Ectodermal cell (in vitro differentiated cells): ENCODE measurements around the gene TRAPPC10.

Experiments
- H3K27ac ChIP-seq: 2 replicates; pipeline ENCODE4 v1.7.0; 2013; ENCODE audit warnings: mild to moderate bottlenecking, low read depth, low read length; ENCODE audit not compliant: insufficient read depth, poor library complexity, severe bottlenecking
- H3K27me3 ChIP-seq: 2 replicates; pipeline ENCODE4 v1.7.0; 2013; ENCODE audit warnings: mild to moderate bottlenecking, low read length; ENCODE audit not compliant: insufficient read depth, control insufficient read depth, poor library complexity, severe bottlenecking
- H3K36me3 ChIP-seq: one replicate; pipeline ENCODE4 v1.7.0; 2013; ENCODE audit warnings: low read length; ENCODE audit not compliant: control insufficient read depth, insufficient read depth
- H3K4me1 ChIP-seq: one replicate; pipeline ENCODE4 v1.7.0; 2013; ENCODE audit warnings: low read length; ENCODE audit not compliant: control insufficient read depth, insufficient read depth
- H3K4me3 ChIP-seq: 2 replicates; pipeline ENCODE4 v1.7.0; 2013; ENCODE audit warnings: low read depth, low read length, control low read depth; ENCODE audit not compliant: insufficient read depth
- H3K9me3 ChIP-seq: 2 replicates; pipeline ENCODE4 v1.7.0; 2013; ENCODE audit warnings: mild to moderate bottlenecking, low read length, moderate library complexity; ENCODE audit not compliant: control insufficient read depth
- WGBS, 2 experiments: methylation state at CpG; one replicate each; pipeline ENCODE4 v1.1.7; 2013; ENCODE audit warnings: missing lambda C conversion rate in 2 of 2; 5-methylcytosine and 5-hydroxymethylcytosine counted together

Gene TRAPPC10

DNA sequence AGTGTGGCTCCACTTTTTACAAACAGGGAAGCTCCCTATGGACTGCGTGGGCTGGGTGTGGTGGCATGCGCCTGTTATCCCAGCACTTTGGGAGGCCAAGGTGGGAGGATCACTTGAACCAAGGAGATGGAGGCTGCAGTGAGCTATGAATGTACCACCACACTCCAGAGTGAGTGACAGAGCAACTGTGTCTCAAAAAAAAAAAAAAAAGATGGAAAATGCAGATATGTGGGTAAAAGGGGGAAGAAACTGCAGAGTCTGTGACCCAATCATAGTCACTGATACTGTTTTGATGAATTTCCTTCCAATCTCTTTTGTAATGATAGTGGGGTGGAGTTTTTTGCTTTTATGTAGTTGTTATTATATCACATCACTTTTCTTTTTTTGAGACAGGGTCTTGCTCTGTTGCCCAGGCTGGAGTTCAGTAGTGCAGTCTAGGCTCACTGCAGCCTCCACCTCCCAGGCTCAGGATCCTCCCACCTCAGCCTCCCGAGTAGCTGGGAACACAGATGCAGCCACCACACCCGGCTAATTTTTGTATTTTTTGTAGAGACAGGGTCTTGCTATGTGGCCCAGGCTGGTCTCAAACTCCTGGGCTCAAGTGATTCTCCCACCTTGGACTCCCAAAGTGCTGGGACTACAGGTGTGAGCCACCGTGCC is 8.7 kb upstream of the TRAPPC10 start:
- Histone ChIP-seq H3K36me3 (no peaks in the 10 kb centered on the region), H3K4me3 (no peak overlapping the region), H3K4me1 (no peaks in the 10 kb centered on the region), H3K27me3 (no peaks in the 10 kb centered on the region), H3K27ac (no peak overlapping the region), H3K9me3 (no peaks in the 10 kb centered on the region)
- 90 to 93% methylated on average over 5 of the region's 5 CpGs for WGBS, 2 experiments

DNA sequence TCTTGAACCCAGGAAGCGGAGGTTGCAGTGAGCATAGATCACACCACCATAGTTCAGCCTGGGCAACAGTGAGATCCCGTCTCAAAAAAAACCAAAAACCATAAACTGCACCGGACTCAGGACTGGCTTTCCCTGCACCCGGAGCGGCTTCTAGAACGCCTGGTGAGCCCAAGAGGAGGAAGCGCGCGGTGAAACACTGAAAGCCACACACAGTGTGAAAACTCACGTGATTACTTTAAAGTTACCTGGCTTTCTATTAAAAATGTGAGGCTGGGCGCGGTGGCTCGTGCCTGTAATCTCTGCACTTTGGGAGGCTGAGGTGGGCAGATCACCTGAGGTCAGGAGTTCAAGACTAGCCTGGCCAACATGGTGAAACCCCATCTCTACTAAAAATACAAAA is 7.0 kb upstream of the TRAPPC10 start:
- no peak overlapping the region for H3K27ac ChIP-seq
- H3K9me3 ChIP-seq = no peaks in the 10 kb centered on the region
- 92 to 96% methylated on average over 13 of the region's 13 CpGs for WGBS, 2 experiments
- H3K4me3 ChIP-seq = no peak overlapping the region
- no peaks in the 10 kb centered on the region for H3K36me3 ChIP-seq
- H3K4me1 ChIP-seq = no peaks in the 10 kb centered on the region
- H3K27me3 ChIP-seq = no peaks in the 10 kb centered on the region

DNA sequence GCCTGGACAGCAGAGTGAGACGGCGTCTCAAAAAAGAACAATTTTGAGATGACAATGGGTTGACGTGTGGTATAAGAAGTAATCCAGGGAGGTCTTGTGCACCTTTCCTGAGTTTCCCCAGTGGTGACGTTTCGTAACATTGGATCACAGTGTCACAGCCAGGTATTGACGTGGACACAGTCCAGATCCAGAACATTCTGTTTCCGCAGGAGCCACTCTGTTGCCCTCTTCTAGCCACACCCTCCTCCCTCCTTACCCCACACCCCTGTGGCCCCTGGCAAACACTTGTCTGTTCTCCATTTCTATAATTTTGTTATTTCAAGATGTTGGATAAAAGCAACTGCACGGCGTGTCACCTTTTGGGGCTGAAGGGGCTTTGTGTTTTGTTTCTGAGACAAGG is 6.5 kb upstream of the TRAPPC10 start:
- H3K4me1 ChIP-seq = no peaks in the 10 kb centered on the region
- no peak overlapping the region for H3K4me3 ChIP-seq
- no peaks in the 10 kb centered on the region for H3K36me3 ChIP-seq
- H3K27me3 ChIP-seq = no peaks in the 10 kb centered on the region
- no peak overlapping the region for H3K27ac ChIP-seq
- 93 to 94% methylated on average over 9 of the region's 9 CpGs for WGBS, 2 experiments
- H3K9me3 ChIP-seq = no peaks in the 10 kb centered on the region

DNA sequence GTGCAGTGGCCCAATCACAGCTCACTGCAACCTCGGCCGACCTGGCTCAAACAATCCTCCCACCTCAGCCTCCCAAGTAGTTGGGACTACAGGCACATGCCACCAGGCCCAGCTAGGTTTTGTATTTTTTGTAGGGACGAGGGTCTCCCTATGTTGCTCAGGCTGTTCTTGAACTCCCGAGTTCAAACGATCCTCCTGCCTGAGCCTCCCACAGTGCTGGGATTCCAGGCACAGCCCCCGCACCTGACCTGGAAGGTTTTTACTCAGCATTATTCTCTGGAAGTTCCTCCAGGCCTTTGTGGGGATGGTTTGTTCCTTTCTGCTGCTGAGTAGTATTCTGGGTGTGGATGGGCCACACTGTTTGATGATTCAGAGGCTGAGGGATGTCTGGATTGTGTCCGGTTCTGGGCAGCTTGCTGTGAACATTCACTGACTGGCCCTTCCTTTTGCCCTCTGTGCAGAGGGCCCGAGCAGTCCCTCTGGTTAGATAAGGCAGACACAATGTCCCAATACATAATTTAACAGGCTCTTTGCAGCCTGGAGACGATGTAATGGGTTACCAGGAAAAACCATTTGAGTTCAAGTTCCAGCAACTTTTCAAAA is 6.0 kb upstream of the TRAPPC10 start:
- H3K4me3 ChIP-seq = no peak overlapping the region
- no peak overlapping the region for H3K27ac ChIP-seq

DNA sequence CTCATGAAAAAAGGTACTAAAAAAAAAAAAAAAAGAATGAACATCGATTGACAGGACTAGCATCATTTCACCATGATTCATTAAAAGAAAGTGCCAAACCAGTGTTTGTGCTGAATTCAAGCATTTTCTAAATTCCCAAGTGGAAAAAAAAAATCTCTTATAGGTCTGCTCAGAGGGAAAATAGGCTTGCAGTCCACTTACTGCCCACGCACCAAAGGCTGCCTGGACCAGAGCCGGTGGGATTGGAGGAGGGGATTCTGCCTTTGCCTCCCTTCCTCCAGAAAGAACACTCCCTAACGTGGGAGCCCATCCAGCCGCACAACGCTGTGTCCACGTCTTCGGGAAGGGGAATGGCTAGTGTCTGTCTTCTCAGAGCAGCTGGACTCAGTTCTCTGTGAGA is 5.5 kb upstream of the TRAPPC10 start:
- 89 to 90% methylated on average over 8 of the region's 8 CpGs for WGBS, 2 experiments
- Histone ChIP-seq H3K4me1 (peaks cover 8% of the 10 kb centered on the region), H3K9me3 (no peaks in the 10 kb centered on the region), H3K4me3 (no peak overlapping the region), H3K36me3 (no peaks in the 10 kb centered on the region), H3K27ac (no peak overlapping the region), H3K27me3 (no peaks in the 10 kb centered on the region)

More for the DNA sequence above, 6.0 kb upstream of the TRAPPC10 start:
- WGBS, 2 experiments = 86 to 89% methylated on average over 9 of the region's 9 CpGs
- H3K36me3 ChIP-seq = no peaks in the 10 kb centered on the region
- no peaks in the 10 kb centered on the region for H3K27me3 ChIP-seq
- H3K4me1 ChIP-seq = peaks cover 5% of the 10 kb centered on the region
- H3K9me3 ChIP-seq = no peaks in the 10 kb centered on the region

DNA sequence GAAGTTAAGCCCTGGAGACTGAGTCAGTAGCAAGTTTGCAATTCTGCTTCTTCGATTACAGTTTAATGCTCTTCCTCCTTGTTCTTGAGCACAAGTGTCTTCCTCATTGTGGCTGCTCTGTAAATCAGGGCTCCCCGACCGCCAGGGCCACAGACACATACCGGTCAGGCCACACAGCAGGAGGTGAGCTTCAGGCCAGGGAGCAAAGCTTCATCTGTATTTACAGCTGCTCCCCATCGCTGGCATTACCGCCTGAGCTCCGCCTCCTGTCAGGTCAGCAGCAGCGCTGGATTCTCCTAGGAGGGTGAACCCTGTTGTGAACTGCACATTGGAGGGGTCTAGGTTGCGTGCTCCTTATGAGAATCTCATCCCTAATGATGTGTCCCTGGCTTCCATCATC is 1.7 kb upstream of the TRAPPC10 start:
- Histone ChIP-seq H3K4me3 (no peak overlapping the region), H3K27ac (no peak overlapping the region), H3K4me1 (peaks cover 16% of the 10 kb centered on the region), H3K36me3 (no peaks in the 10 kb centered on the region), H3K27me3 (no peaks in the 10 kb centered on the region), H3K9me3 (no peaks in the 10 kb centered on the region)
- WGBS, 2 experiments = 42% methylated on average over 9 of the region's 9 CpGs

DNA sequence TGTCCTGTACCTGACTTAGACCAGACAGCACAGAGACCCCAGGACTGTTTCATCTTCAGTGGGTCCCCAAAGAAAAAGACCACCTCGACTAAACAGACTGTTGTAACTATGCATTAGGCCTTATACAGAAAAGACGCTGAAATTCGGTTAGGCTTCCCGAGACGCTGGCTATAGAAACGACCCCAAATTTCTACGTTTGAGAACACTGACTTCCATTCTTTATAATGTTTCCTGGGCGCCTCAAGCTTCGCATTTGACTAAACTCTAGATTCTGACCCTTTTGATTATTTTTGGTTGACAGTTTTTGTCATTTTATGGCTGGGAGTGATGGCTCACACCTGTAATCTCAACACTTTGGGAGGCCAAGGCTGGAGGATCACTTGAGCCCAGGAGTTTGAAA is 986 bp upstream of the TRAPPC10 start:
- no peak overlapping the region for H3K27ac ChIP-seq
- H3K36me3 ChIP-seq = no peaks in the 10 kb centered on the region
- H3K27me3 ChIP-seq = no peaks in the 10 kb centered on the region
- no peaks in the 10 kb centered on the region for H3K9me3 ChIP-seq
- WGBS, 2 experiments = 87 to 92% methylated on average over 9 of the region's 9 CpGs
- H3K4me3 ChIP-seq = peak overlapping the region; percentile 75
- H3K4me1 ChIP-seq = peaks cover 16% of the 10 kb centered on the region

DNA sequence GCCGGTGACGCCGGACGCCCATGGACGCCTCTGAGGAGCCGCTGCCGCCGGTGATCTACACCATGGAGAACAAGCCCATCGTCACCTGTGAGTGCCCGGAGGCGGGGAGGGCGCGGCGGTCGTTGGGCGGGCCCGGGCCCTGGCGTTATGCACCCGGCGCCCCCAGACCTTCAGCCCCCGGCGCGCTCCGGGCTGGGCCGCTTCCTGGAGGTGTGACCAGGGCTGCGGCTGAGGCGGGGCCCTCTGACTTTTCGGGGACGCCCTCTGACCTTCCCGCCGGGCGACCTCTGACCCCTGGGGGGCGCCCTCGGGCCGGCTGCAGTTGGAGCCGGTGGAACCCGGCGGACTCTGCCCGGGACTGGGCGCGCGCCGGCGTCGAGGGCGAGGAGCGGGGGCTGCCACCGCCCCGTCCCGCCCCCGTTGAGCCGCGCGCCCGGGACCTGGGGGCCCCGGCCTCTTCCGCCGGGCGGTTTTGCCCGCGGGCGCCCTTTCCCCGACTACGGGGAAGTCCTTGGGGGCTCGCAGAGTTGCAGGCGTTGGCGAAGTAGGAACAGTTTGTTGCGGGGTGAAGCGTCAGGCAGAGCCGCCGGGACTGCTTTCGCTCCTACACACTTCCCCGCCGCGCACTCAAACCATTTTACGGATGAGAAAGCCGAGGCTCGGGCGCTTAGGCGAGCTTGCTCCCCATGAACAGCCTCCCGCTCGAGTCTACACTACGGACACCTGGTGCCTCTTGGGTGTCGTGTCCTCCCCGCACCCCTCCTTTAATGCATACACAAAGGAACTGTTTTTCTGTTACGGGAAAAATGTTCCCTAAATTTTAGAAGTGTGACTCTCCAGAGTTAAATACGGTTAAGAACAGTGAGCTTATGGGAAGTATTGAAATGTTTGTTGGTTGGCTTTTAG is 618 bp downstream of the TRAPPC10 start:
- WGBS, 2 experiments = 1% methylated on average over 87 of the region's 87 CpGs
- peak overlapping the region; percentile 75 for H3K4me3 ChIP-seq
- H3K4me1 ChIP-seq = peaks cover 16% of the 10 kb centered on the region
- H3K9me3 ChIP-seq = no peaks in the 10 kb centered on the region
- H3K27ac ChIP-seq = peak overlapping the region; percentile 91
- no peaks in the 10 kb centered on the region for H3K27me3 ChIP-seq
- no peaks in the 10 kb centered on the region for H3K36me3 ChIP-seq

DNA sequence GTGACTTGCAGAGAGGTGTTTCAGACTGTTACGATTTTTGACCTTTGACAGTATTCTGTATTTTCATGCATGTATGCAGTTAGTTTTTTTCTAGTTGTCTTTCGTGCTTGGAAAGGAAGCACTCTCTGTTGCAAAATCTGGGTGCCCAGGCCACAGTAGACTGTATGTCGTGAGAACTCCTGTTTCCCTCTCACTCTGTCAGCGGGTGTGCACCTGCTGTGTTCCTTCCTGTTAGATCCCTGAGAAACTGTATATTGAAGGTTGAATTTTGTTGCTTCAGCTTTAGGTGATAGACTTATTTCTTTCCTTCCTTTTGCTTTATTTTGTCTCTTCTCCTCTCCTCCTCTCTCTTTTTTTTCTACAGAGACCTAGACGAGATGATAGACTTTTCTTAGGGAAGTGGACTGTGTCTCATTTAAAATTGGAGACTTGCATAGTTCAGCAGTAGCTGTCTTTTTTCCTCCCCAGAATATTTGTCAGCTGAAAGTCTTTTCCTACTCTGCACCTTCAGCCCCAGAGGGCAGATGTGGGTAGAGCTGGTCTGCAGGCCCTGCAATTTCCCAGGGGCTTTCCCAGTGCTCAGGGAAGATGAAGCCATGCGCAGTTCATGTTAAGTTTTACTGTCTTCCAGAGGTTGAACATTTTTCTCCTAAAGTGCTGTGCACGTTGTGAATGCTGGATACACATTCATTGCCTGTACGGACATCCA is 1.4 kb downstream of the TRAPPC10 start:
- Histone ChIP-seq H3K4me1 (peaks cover 16% of the 10 kb centered on the region), H3K9me3 (no peaks in the 10 kb centered on the region), H3K36me3 (no peaks in the 10 kb centered on the region), H3K27me3 (no peaks in the 10 kb centered on the region), H3K27ac (no peak overlapping the region), H3K4me3 (peak overlapping the region; percentile 75)
- WGBS, 2 experiments = 48 to 53% methylated on average over 7 to 8 of the region's 8 CpGs

DNA sequence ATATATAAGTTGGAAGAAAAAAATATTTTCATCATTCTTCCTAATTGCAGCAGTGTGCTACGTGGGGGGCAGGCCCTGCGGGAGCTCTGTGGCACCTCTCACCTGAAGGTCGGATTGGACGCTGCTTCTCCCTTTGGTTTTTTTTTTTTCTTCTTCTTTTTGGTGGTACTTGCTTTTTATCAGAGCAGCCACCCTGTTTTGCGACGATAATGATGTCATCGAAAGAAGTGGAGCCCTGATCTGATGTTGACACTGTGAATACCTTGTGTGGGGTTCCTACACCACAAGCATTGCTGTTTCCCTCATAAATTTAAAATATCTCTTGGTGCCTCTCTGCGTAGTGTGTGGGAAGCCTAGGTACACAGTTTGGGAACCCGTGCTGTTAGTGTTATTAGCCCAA is 5.5 kb downstream of the TRAPPC10 start:
- Histone ChIP-seq H3K4me3 (no peak overlapping the region), H3K4me1 (peaks cover 9% of the 10 kb centered on the region), H3K9me3 (no peaks in the 10 kb centered on the region), H3K27me3 (no peaks in the 10 kb centered on the region), H3K27ac (no peak overlapping the region), H3K36me3 (no peaks in the 10 kb centered on the region)
- whole genome bisulfite sequencing, 2 experiments = 95 to 98% methylated on average over 9 of the region's 9 CpGs
